HG03095 (cell line): ENCODE results near the gene SLC17A1.
"Not testable (repeated sequence)": the region's sequence is repeated elsewhere in the genome, so short reads cannot be mapped to it uniquely, and the experiment has no call there.

Source experiments
- ATAC-seq: cut with Tn5 transposase; IDR thresholded peaks from one replicate; pipeline ENCODE4 v1.9.1; 2021; ENCODE audit warnings: moderate library complexity; ENCODE audit not compliant: unreplicated experiment

The SLC17A1 gene

GRCh38 chr6:25757936-25758642 lies 73.8 kb downstream of the SLC17A1 start:
- ATAC-seq, result no peak

GRCh38 chr6:25756382-25757363 lies 75.2 kb downstream of the SLC17A1 start:
- no peak for ATAC-seq

- ATAC-seq, result no peak
These were observed 76.4 kb downstream of the SLC17A1 start for GRCh38 chr6:25755483-25755882.

- ATAC-seq, result no peak
These were observed 77.3 kb downstream of the SLC17A1 start, which contains the start of gene SLC17A4 for GRCh38 chr6:25754535-25754934. Gene SLC17A4 (plus strand): TSS chr6:25754742. CDS start chr6:25761963, 7,221 bp downstream.

GRCh38 chr6:25753079-25753478 lies 78.8 kb downstream of the SLC17A1 start:
- ATAC-seq, result no peak

GRCh38 chr6:25750906-25751305 lies 80.9 kb downstream of the SLC17A1 start:
- ATAC-seq, result no peak

- ATAC-seq, result no peak
These were observed 82.0 kb downstream of the SLC17A1 start for GRCh38 chr6:25749837-25750236.

- not testable (repeated sequence) for ATAC-seq
These were observed 83.0 kb downstream of the SLC17A1 start for GRCh38 chr6:25748601-25749517.

GRCh38 chr6:25748049-25748448 lies 83.8 kb downstream of the SLC17A1 start:
- no peak for ATAC-seq

- ATAC-seq, result no peak
These were observed 84.4 kb downstream of the SLC17A1 start for GRCh38 chr6:25747477-25747876.

- ATAC-seq, result no peak
These were observed 84.9 kb downstream of the SLC17A1 start for GRCh38 chr6:25746968-25747367.

- ATAC-seq, result no peak
These were observed 86.0 kb downstream of the SLC17A1 start for GRCh38 chr6:25745836-25746235.

GRCh38 chr6:25743868-25744267 lies 88.0 kb downstream of the SLC17A1 start:
- no peak for ATAC-seq

GRCh38 chr6:25735261-25735660 lies 96.6 kb downstream of the SLC17A1 start:
- ATAC-seq, result no peak
